Neuronal stem cell (in vitro differentiated cells): ENCODE data around the gene THUMPD3.

Source experiments
- DNase-seq: peaks from one replicate; pipeline ENCODE4 v3.0.0-alpha.2; 2013; ENCODE audit warnings: low spot score
- H2AFZ ChIP-seq: one replicate; pipeline ENCODE4 v1.6.1; 2013; ENCODE audit warnings: mild to moderate bottlenecking, low read length, inconsistent platforms
- H2AK5ac ChIP-seq: 2 replicates; pipeline ENCODE4 v1.6.1; 2013; ENCODE audit warnings: low read depth, mild to moderate bottlenecking, inconsistent platforms, low read length, moderate library complexity, mixed read lengths
- H2BK120ac ChIP-seq: 2 replicates; pipeline ENCODE4 v1.6.1; 2013; ENCODE audit warnings: low read depth, mild to moderate bottlenecking, inconsistent platforms, low read length, moderate library complexity, mixed read lengths
- H2BK12ac ChIP-seq: one replicate; pipeline ENCODE4 v1.6.1; 2013; ENCODE audit warnings: low read length, inconsistent platforms
- H2BK15ac ChIP-seq: 2 replicates; pipeline ENCODE4 v1.6.1; 2013; ENCODE audit warnings: mild to moderate bottlenecking, low read length, inconsistent platforms, mixed read lengths
- H2BK5ac ChIP-seq: one replicate; pipeline ENCODE4 v1.6.1; 2013; ENCODE audit warnings: inconsistent platforms, mild to moderate bottlenecking, low read length, moderate library complexity
- H3K14ac ChIP-seq: one replicate; pipeline ENCODE4 v1.6.1; 2013; ENCODE audit warnings: low read length, inconsistent platforms
- H3K18ac ChIP-seq: 2 replicates; pipeline ENCODE4 v1.6.1; 2013; ENCODE audit warnings: low read length, inconsistent platforms
- H3K23ac ChIP-seq: 2 replicates; pipeline ENCODE4 v1.6.1; 2013; ENCODE audit warnings: low read depth, mild to moderate bottlenecking, mixed read lengths, low read length, inconsistent platforms; ENCODE audit not compliant: poor library complexity
- H3K27ac ChIP-seq: replicated peaks from 3 replicates; pipeline ENCODE4 v1.5.1; 2013; ENCODE audit warnings: low read length, inconsistent platforms
- H3K27me3 ChIP-seq, 3 experiments: 2 replicates each; pipeline ENCODE4 v1.6.1; 2013; ENCODE audit warnings: low read length in 3 of 3, mild to moderate bottlenecking in 2 of 3, inconsistent platforms in 1 of 3, low read depth in 1 of 3, mixed read lengths in 1 of 3, moderate library complexity in 1 of 3; ENCODE audit not compliant: control insufficient read depth in 3 of 3, insufficient read depth in 3 of 3
- H3K36me3 ChIP-seq, 2 donors: replicated peaks in 1 of 2; 2 replicates each; pipeline ENCODE4 v1.6.1; 2013; ENCODE audit warnings: low read length in 2 of 2; ENCODE audit not compliant: control insufficient read depth in 2 of 2, insufficient read depth in 2 of 2
- H3K4ac ChIP-seq: 2 replicates; pipeline ENCODE4 v1.6.1; 2013; ENCODE audit warnings: inconsistent platforms, mild to moderate bottlenecking, low read length, moderate library complexity
- H3K4me1 ChIP-seq, 2 donors: 1 replicate in 1 of 2; 2 replicates in 1 of 2; pipeline ENCODE4 v1.6.1; 2013; ENCODE audit warnings: low read length in 2 of 2, low read depth in 1 of 2; ENCODE audit not compliant: control insufficient read depth in 2 of 2, insufficient read depth in 1 of 2
- H3K4me2 ChIP-seq: one replicate; pipeline ENCODE4 v1.6.1; 2013; ENCODE audit warnings: mild to moderate bottlenecking, low read length, inconsistent platforms; ENCODE audit not compliant: insufficient read depth, poor library complexity, severe bottlenecking
- H3K4me3 ChIP-seq, 2 donors: 2 replicates each; pipeline ENCODE4 v1.5.1; 2013; ENCODE audit warnings: low read length in 2 of 2, mild to moderate bottlenecking in 2 of 2, inconsistent platforms in 1 of 2, moderate library complexity in 1 of 2
- H3K79me1 ChIP-seq: one replicate; pipeline ENCODE4 v1.6.1; 2013; ENCODE audit warnings: low read depth, mild to moderate bottlenecking, inconsistent platforms, low read length, moderate library complexity
- H3K9ac ChIP-seq: one replicate; pipeline ENCODE4 v1.6.1; 2013; ENCODE audit warnings: mild to moderate bottlenecking, low read depth, low read length, inconsistent platforms; ENCODE audit not compliant: poor library complexity
- H3K9me3 ChIP-seq, 2 donors: replicated peaks in 1 of 2; 2 replicates each; pipeline versions ENCODE3 to v1.6.1; 2013; ENCODE audit warnings: low read length in 2 of 2, mild to moderate bottlenecking in 2 of 2, inconsistent platforms in 1 of 2, low read depth in 1 of 2, mixed read lengths in 1 of 2, moderate library complexity in 1 of 2; ENCODE audit not compliant: control insufficient read depth in 2 of 2, insufficient read depth in 1 of 2
- H4K8ac ChIP-seq: one replicate; pipeline ENCODE4 v1.6.1; 2013; ENCODE audit warnings: low read depth, mild to moderate bottlenecking, inconsistent platforms, low read length, moderate library complexity
- H4K91ac ChIP-seq: one replicate; pipeline ENCODE4 v1.6.1; 2013; ENCODE audit warnings: low read length, low read depth, mild to moderate bottlenecking, inconsistent platforms; ENCODE audit not compliant: poor library complexity
- WGBS, 2 donors: extraction: QIAGEN DNeasy Blood & Tissue Kit; methylation state at CpG; one replicate each; pipeline ENCODE4 v1.1.7; 2013; ENCODE audit warnings: missing lambda C conversion rate in 2 of 2, mixed read lengths in 1 of 2; ENCODE audit not compliant: insufficient read length in 2 of 2, insufficient replicate concordance in 1 of 2; ENCODE audit errors: extremely low coverage in 2 of 2; 5-methylcytosine and 5-hydroxymethylcytosine counted together

The THUMPD3 gene

GRCh38 chr3:9414826-9415225, 52.0 kb downstream of the THUMPD3 start:
- H3K79me1 ChIP-seq: no peaks in the 10 kb centered on the region
- no peak overlapping the region for H3K9ac ChIP-seq
- no peak overlapping the region for H2AFZ ChIP-seq
- H3K23ac ChIP-seq: no peak overlapping the region
- DNase-seq: no peak
- no peak overlapping the region for H2AK5ac ChIP-seq
- no peak overlapping the region for H2BK5ac ChIP-seq
- no peaks in the 10 kb centered on the region for H3K27me3 ChIP-seq
- no peak overlapping the region for H2BK12ac ChIP-seq
- no peak overlapping the region for H3K14ac ChIP-seq
- no peak overlapping the region for H4K8ac ChIP-seq
- no peak overlapping the region for H3K4ac ChIP-seq
- H3K4me3 ChIP-seq: no peak overlapping the region
- no peak overlapping the region for H2BK15ac ChIP-seq
- peaks cover 0 to 33% of the 10 kb centered on the region in 2 donors for H3K9me3 ChIP-seq
- H4K91ac ChIP-seq: no peak overlapping the region
- H3K4me2 ChIP-seq: no peak overlapping the region
- H3K4me1 ChIP-seq: peaks cover 0 to 2% of the 10 kb centered on the region in 2 donors
- peaks cover 5 to 60% of the 10 kb centered on the region in 2 donors for H3K36me3 ChIP-seq
- H3K27ac ChIP-seq: no peak overlapping the region
- no peak overlapping the region for H3K18ac ChIP-seq
- no peak overlapping the region for H2BK120ac ChIP-seq

GRCh38 chr3:9415485-9416138, 52.8 kb downstream of the THUMPD3 start:
- H3K4me2 ChIP-seq: no peak overlapping the region
- H3K4me1 ChIP-seq: peaks cover 0 to 3% of the 10 kb centered on the region in 2 donors
- H3K4me3 ChIP-seq: no peak overlapping the region
- peaks cover 0 to 27% of the 10 kb centered on the region in 2 donors for H3K9me3 ChIP-seq
- H2AFZ ChIP-seq: no peak overlapping the region
- H3K27me3 ChIP-seq: no peaks in the 10 kb centered on the region
- no peak overlapping the region for H3K9ac ChIP-seq
- no peak overlapping the region for H2BK5ac ChIP-seq
- H4K91ac ChIP-seq: no peak overlapping the region
- H2BK15ac ChIP-seq: no peak overlapping the region
- H3K79me1 ChIP-seq: no peaks in the 10 kb centered on the region
- H3K18ac ChIP-seq: no peak overlapping the region
- H2BK120ac ChIP-seq: no peak overlapping the region
- H3K36me3 ChIP-seq: peaks cover 5 to 52% of the 10 kb centered on the region in 2 donors
- no peak overlapping the region for H3K27ac ChIP-seq
- DNase-seq: no peak
- no peak overlapping the region for H2BK12ac ChIP-seq
- no peak overlapping the region for H3K14ac ChIP-seq
- H2AK5ac ChIP-seq: no peak overlapping the region
- H3K4ac ChIP-seq: no peak overlapping the region
- H4K8ac ChIP-seq: no peak overlapping the region
- no peak overlapping the region for H3K23ac ChIP-seq
- WGBS, 2 donors: no CpG with 5 or more reads among the region's 6 CpGs

- no peak overlapping the region for H2BK5ac ChIP-seq
- no peak overlapping the region for H3K4me3 ChIP-seq
- H3K4ac ChIP-seq: no peak overlapping the region
- no peak overlapping the region for H4K8ac ChIP-seq
- no peak overlapping the region for H2BK120ac ChIP-seq
- no peaks in the 10 kb centered on the region for H3K27me3 ChIP-seq
- H3K9me3 ChIP-seq: peaks cover 0 to 27% of the 10 kb centered on the region in 2 donors
- DNase-seq: no peak
- H2AK5ac ChIP-seq: no peak overlapping the region
- H4K91ac ChIP-seq: no peak overlapping the region
- H3K23ac ChIP-seq: no peak overlapping the region
- no CpG with 5 or more reads among the region's 3 CpGs for WGBS, 2 donors
- H3K27ac ChIP-seq: no peak overlapping the region
- H3K36me3 ChIP-seq: peaks cover 5 to 53% of the 10 kb centered on the region in 2 donors
- H3K4me2 ChIP-seq: no peak overlapping the region
- H2BK15ac ChIP-seq: no peak overlapping the region
- no peaks in the 10 kb centered on the region for H3K79me1 ChIP-seq
- no peak overlapping the region for H2AFZ ChIP-seq
- H3K14ac ChIP-seq: no peak overlapping the region
- no peak overlapping the region for H3K18ac ChIP-seq
- no peak overlapping the region for H2BK12ac ChIP-seq
- H3K9ac ChIP-seq: no peak overlapping the region
- peaks cover 0 to 7% of the 10 kb centered on the region in 2 donors for H3K4me1 ChIP-seq
These were observed 53.4 kb downstream of the THUMPD3 start for GRCh38 chr3:9416139-9416780.

GRCh38 chr3:9420850-9421549, 58.1 kb downstream of the THUMPD3 start:
- Histone ChIP-seq H3K79me1 (no peaks in the 10 kb centered on the region), H3K18ac (no peak overlapping the region), H3K23ac (no peak overlapping the region)

More at GRCh38 chr3:9420850-9421549, 58.1 kb downstream of the THUMPD3 start:
- no peak overlapping the region for H2BK5ac ChIP-seq
- H2BK120ac ChIP-seq: no peak overlapping the region
- peaks cover 2 to 51% of the 10 kb centered on the region in 2 donors for H3K36me3 ChIP-seq
- peaks cover 0 to 12% of the 10 kb centered on the region in 2 donors for H3K9me3 ChIP-seq
- H3K14ac ChIP-seq: no peak overlapping the region
- no peak overlapping the region for H3K4me2 ChIP-seq
- H3K4me3 ChIP-seq: no peak overlapping the region
- no peak overlapping the region for H2BK12ac ChIP-seq
- H3K9ac ChIP-seq: no peak overlapping the region
- no peak overlapping the region for H3K4ac ChIP-seq
- H2AFZ ChIP-seq: no peak overlapping the region
- H3K27ac ChIP-seq: no peak overlapping the region
- no peak for DNase-seq
- WGBS, 2 donors: no CpG with 5 or more reads among the region's 2 CpGs
- peaks cover 0 to 31% of the 10 kb centered on the region in 2 donors for H3K4me1 ChIP-seq
- H2AK5ac ChIP-seq: no peak overlapping the region
- H4K8ac ChIP-seq: no peak overlapping the region
- no peak overlapping the region for H4K91ac ChIP-seq
- H3K27me3 ChIP-seq: no peaks in the 10 kb centered on the region
- H2BK15ac ChIP-seq: no peak overlapping the region
